Motor neuron (in vitro differentiated cells): Measurements from ENCODE around the gene PLTP. TPM values are rescaled to one million over a fixed set of nuclear protein-coding genes. Genes with fewer than 3 reads are reported as not detected.

Source experiments
- ATAC-seq, 8 experiments: fragments of 200-7000 bp; cut with Tn5 transposase; replicated peaks in 6 of 8; 2 replicates each; pipeline ENCODE4 v1.8.0; 2021; ENCODE audit warnings: mild to moderate bottlenecking in 8 of 8, moderate library complexity in 8 of 8
- H3K27ac ChIP-seq, 2 donors: fragments of 250-450 bp; sonication (Bioruptor Pico); 2 replicates each; pipeline ENCODE4 v1.9.0; 2021; ENCODE audit warnings: antibody characterized with exemption in 2 of 2, mild to moderate bottlenecking in 2 of 2, moderate library complexity in 1 of 2
- H3K4me1 ChIP-seq, 2 donors: fragments of 250-450 bp; sonication (Bioruptor Pico); replicated peaks in 1 of 2; 2 replicates each; pipeline ENCODE4 v1.6.1; 2021; ENCODE audit warnings: antibody characterized with exemption in 2 of 2, mild to moderate bottlenecking in 2 of 2, moderate library complexity in 1 of 2
- H3K4me3 ChIP-seq, 5 donors: fragments of 250-450 bp; sonication (Bioruptor Pico); 2 replicates each; pipeline ENCODE4 v1.9.0; 2021; ENCODE audit warnings: antibody characterized with exemption in 5 of 5, mild to moderate bottlenecking in 5 of 5, moderate library complexity in 4 of 5
- WGBS, 10 experiments: fragments of 450-650 bp; shearing (Covaris generic); methylation state at CpG; one replicate each; pipeline ENCODE4 v1.0.0; 2022; 5-methylcytosine and 5-hydroxymethylcytosine counted together
- in situ Hi-C, 9 experiments: fragments of 400-800 bp; cut with MboI; loops; one replicate each; pipeline ENCODE4 v1.15.0; 2021; ENCODE audit warnings: low sequenced_read_pairs in 9 of 9, low pct_unique_long_range_greater_than_20kb in 2 of 9; ENCODE audit not compliant: unreplicated experiment in 9 of 9
- total RNA-seq, 8 experiments: library from RNA; unstranded; fragments of 300-600 nt; gene quantifications; 2 replicates each; pipeline versions ENCODE4 v1.2.3 to v1.2.4, GENCODE V29; 2022

Gene PLTP
- total RNA-seq, 8 experiments from 2014 or later: 30.7 to 638 (median 41.2) TPM

GRCh38 chr20:45924391-45925261 is 12.7 kb upstream of the PLTP start:
- ATAC-seq: peak in 4 of 8 experiments; percentile 21 to 78 (median 68)
- Histone ChIP-seq H3K4me1 (no peaks in the 10 kb centered on the region), H3K4me3 (no peak overlapping the region), H3K27ac (no peak overlapping the region)
- 0 to 100% (median 50%) methylated on average over 1 to 12 of the region's 21 CpGs; no CpG with 5 or more reads in 1 of the 10 experiments for WGBS, 10 experiments
- in situ Hi-C loops: no loop called here

- H3K27ac ChIP-seq: no peak overlapping the region
- H3K4me1 ChIP-seq: no peaks in the 10 kb centered on the region
- WGBS, 10 experiments: 0 to 100% (median 85%) methylated on average over 1 to 9 of the region's 11 CpGs; no CpG with 5 or more reads in 2 of the 10 experiments
- in situ Hi-C loops: no loop called here
- no peak overlapping the region for H3K4me3 ChIP-seq
- ATAC-seq: no peak
These were observed 9.6 kb upstream of the PLTP start for GRCh38 chr20:45921337-45922189.

- no peak overlapping the region for H3K27ac ChIP-seq
- in situ Hi-C loops: no loop called here
- no peak overlapping the region for H3K4me3 ChIP-seq
- 40 to 77% (median 69%) methylated on average over 1 to 7 of the region's 9 CpGs; no CpG with 5 or more reads in 1 of the 10 experiments for WGBS, 10 experiments
- H3K4me1 ChIP-seq: no peaks in the 10 kb centered on the region
- no peak for ATAC-seq
These were observed 8.7 kb upstream of the PLTP start for GRCh38 chr20:45920462-45921336.

GRCh38 chr20:45919542-45920399 is 7.8 kb upstream of the PLTP start:
- in situ Hi-C loops: no loop called here
- H3K4me3 ChIP-seq: no peak overlapping the region

GRCh38 chr20:45918779-45919537 is 7.0 kb upstream of the PLTP start:
- Histone ChIP-seq H3K4me3 (no peak overlapping the region), H3K27ac (no peak overlapping the region), H3K4me1 (no peaks in the 10 kb centered on the region)
- in situ Hi-C loops: no loop called here
- WGBS, 10 experiments: 72 to 100% (median 82%) methylated on average over 3 to 7 of the region's 12 CpGs; no CpG with 5 or more reads in 3 of the 10 experiments
- no peak for ATAC-seq

More at GRCh38 chr20:45919542-45920399, 7.8 kb upstream of the PLTP start:
- Histone ChIP-seq H3K4me1 (no peaks in the 10 kb centered on the region), H3K27ac (no peak overlapping the region)
- 0 to 83% (median 60%) methylated on average over 1 to 4 of the region's 11 CpGs; no CpG with 5 or more reads in 1 of the 10 experiments for WGBS, 10 experiments
- ATAC-seq: peak in 5 of 8 experiments; percentile 21 to 82 (median 36)

- Histone ChIP-seq H3K4me1 (no peaks in the 10 kb centered on the region), H3K27ac (no peak overlapping the region), H3K4me3 (no peak overlapping the region)
- in situ Hi-C loops: no loop called here
- ATAC-seq: peak in 3 of 8 experiments; percentile 16 to 54 (median 53)
- 17 to 100% (median 75%) methylated on average over 1 to 5 of the region's 5 CpGs; no CpG with 5 or more reads in 2 of the 10 experiments for whole genome bisulfite sequencing, 10 experiments
These were observed 6.3 kb upstream of the PLTP start for GRCh38 chr20:45918182-45918737.

- ATAC-seq: peak in 3 of 8 experiments; percentile 9 to 27 (median 25)
- in situ Hi-C loops: no loop called here
- Histone ChIP-seq H3K4me1 (peaks cover under 1% of the 10 kb centered on the region in 2 donors), H3K4me3 (no peak overlapping the region), H3K27ac (no peak overlapping the region)
- 8 to 90% (median 71%) methylated on average over 1 to 5 of the region's 5 CpGs; no CpG with 5 or more reads in 3 of the 10 experiments for WGBS, 10 experiments
These were observed 5.8 kb upstream of the PLTP start for GRCh38 chr20:45917790-45918141.

- ATAC-seq: no peak
- Histone ChIP-seq H3K27ac (no peak overlapping the region), H3K4me3 (no peak overlapping the region), H3K4me1 (peaks cover 7 to 15% of the 10 kb centered on the region in 2 donors)
- WGBS, 10 experiments: 33 to 100% (median 93%) methylated on average over 2 to 3 of the region's 5 CpGs; no CpG with 5 or more reads in 4 of the 10 experiments
- in situ Hi-C loops: no loop called here
These were observed 1.2 kb upstream of the PLTP start for GRCh38 chr20:45913116-45913515.

GRCh38 chr20:45912344-45912682 is 358 bp upstream of the PLTP start:
- Histone ChIP-seq H3K4me3 (peak overlapping the region; percentile 31 to 50 (median 38)), H3K4me1 (peaks cover 7 to 15% of the 10 kb centered on the region in 2 donors), H3K27ac (peak overlapping the region; percentile 78 to 84)
- no peak for ATAC-seq
- 0 to 80% (median 38%) methylated on average over 1 to 4 of the region's 4 CpGs; no CpG with 5 or more reads in 4 of the 10 experiments for WGBS, 10 experiments
- in situ Hi-C loops: no loop called here

GRCh38 chr20:45910670-45911485 is 1.1 kb downstream of the PLTP start:
- Histone ChIP-seq H3K4me3 (peak overlapping the region; percentile 31 to 50 (median 38)), H3K27ac (peak overlapping the region; percentile 78 to 84), H3K4me1 (peaks cover 7 to 15% of the 10 kb centered on the region in 2 donors)
- in situ Hi-C loops: no loop called here
- ATAC-seq: peak; percentile 68 to 88 (median 76)
- WGBS, 10 experiments: 0 to 6% (median 0%) methylated on average over 1 to 7 of the region's 43 CpGs; no CpG with 5 or more reads in 3 of the 10 experiments
